C4-2B (cell line): ENCODE measurements around the gene JAZF1.

Experiments
- H3K27ac ChIP-seq: fragments of 450-650 bp; 2 replicates; pipeline ENCODE4 v1.5.1; 2017
- ZFX ChIP-seq: fragments of 450-650 bp; IDR thresholded peaks from 2 replicates; pipeline ENCODE4 v1.6.1; 2017
- TF ChIP-seq, protein P1 (sequence below): fragments of 450-650 bp; conservative IDR thresholded peaks from 2 replicates; pipeline ENCODE4 v1.5.1; 2017; ENCODE audit warnings: mild to moderate bottlenecking

JAZF1 gene

DNA sequence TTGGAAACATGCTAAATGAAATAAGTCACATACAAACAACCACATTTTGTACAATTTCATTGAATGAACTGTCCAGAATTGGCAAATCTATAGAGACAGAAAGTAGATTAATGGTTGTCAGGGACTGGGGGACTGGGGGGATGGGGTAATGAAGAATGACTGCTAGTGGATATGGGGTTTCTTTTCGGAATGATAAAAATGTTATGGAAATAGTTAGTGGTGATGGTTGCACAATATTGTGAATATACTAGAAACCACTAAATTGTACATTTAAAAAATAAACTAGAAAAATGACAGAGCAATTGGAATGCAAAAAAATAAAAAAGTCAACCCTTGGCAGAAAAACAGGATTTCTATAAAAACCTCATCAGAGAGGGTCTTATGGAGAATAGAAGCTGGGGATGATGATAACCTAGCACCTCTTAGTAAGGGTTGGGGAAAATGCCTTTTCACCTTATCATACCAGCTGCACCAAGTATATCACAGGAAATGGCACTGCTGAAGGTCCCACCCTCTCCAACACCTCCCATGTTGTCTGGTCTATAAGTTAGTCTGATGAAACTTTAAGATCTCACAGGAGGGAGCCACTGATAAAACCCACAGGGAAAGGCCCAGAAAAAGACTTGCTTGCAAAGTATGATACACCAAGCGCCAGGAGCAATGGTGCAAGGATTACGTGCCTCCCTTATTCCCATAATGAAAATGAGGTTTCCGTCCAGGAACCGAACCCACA is 23.1 kb upstream of the JAZF1 start:
- no peak overlapping the region for H3K27ac ChIP-seq
- TF ChIP-seq ZFX = no peak
- TF ChIP-seq, protein P1, sequence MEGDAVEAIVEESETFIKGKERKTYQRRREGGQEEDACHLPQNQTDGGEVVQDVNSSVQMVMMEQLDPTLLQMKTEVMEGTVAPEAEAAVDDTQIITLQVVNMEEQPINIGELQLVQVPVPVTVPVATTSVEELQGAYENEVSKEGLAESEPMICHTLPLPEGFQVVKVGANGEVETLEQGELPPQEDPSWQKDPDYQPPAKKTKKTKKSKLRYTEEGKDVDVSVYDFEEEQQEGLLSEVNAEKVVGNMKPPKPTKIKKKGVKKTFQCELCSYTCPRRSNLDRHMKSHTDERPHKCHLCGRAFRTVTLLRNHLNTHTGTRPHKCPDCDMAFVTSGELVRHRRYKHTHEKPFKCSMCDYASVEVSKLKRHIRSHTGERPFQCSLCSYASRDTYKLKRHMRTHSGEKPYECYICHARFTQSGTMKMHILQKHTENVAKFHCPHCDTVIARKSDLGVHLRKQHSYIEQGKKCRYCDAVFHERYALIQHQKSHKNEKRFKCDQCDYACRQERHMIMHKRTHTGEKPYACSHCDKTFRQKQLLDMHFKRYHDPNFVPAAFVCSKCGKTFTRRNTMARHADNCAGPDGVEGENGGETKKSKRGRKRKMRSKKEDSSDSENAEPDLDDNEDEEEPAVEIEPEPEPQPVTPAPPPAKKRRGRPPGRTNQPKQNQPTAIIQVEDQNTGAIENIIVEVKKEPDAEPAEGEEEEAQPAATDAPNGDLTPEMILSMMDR = no peak

DNA sequence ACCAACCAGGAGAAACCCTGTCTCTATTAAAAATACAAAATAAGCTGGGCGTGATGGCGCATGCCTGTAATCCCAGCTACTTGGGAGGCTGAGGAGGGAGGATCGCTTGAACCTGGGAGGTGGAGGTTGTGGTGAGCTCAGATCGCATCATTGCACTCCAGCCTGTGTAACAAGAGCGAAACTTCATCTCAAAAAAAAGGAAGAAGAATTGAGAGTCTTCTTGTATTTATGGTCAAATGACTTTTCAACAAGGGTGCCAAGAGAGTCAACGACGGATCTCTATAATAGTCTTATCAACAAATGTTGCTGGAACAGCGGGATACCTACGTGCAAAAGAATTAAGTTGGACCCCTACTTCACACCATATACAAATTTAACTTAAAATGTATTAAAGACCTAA is 21.6 kb upstream of the JAZF1 start:
- no peak overlapping the region for H3K27ac ChIP-seq
- no peak for TF ChIP-seq ZFX
- TF ChIP-seq, protein P1 = no peak

DNA sequence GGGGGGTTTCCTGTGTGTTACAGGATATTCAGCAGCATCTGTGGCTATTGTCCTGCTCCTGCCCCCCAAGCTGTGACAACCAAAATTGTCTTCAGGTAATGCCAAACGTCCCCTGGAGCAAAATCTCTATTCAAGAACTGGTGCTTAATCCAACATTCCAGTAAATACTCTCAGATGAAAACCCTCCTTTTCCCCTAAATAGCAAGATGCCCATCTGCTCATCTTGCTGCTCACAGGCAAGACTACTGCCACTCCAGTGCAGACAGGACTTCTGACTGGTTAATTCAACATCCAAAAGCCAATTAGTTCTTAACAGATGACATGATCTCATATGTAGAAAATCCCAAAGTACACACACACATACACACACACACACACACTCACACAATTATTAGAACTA is 20.5 kb upstream of the JAZF1 start:
- no peak for TF ChIP-seq ZFX
- TF ChIP-seq, protein P1 = no peak
- H3K27ac ChIP-seq = no peak overlapping the region

DNA sequence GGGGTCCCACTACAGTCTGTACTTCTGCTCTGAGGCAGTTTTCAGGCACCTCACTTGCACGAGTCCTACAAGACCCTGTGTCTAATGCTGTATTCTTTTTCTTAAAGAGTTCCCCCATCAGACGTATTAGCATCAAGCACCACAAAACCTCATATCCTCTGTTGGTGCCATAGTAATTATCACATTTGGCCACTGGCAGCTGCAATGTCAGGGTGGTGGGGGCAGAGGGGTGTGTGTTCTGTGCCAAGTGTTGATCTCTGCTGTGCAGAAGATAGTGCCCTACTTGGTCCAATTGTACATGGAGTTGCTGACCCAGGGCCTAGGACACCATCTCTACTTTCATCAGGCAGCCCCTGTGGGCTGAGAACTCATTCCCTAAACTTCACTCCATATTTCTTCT is 20.0 kb upstream of the JAZF1 start:
- TF ChIP-seq, protein P1 = no peak
- TF ChIP-seq ZFX = no peak
- no peak overlapping the region for H3K27ac ChIP-seq

DNA sequence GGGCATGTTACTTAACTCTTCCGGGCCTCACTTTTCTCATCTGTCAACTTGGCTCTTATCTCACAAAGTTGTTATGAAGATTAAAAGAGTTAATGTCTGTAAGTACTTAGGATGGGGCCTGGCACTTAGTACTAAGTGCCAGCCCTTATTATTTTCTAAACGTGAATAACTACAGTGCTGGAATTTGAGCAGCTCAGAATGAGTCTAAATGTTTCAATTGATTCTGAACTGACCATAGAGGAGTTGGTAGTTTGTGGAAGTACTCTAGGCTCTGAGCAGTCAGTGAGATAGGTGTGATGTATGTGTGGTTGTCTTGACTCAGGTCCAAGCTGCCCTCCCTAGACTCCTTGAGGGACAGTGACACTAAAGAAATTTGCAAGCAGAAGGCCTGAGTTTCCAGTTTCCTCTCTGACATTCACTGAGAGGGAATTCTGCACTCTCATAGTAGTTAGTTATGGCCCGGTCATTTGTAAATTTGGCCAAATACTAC is 18.5 kb upstream of the JAZF1 start:
- TF ChIP-seq, protein P1 = no peak
- no peak for TF ChIP-seq ZFX
- no peak overlapping the region for H3K27ac ChIP-seq

DNA sequence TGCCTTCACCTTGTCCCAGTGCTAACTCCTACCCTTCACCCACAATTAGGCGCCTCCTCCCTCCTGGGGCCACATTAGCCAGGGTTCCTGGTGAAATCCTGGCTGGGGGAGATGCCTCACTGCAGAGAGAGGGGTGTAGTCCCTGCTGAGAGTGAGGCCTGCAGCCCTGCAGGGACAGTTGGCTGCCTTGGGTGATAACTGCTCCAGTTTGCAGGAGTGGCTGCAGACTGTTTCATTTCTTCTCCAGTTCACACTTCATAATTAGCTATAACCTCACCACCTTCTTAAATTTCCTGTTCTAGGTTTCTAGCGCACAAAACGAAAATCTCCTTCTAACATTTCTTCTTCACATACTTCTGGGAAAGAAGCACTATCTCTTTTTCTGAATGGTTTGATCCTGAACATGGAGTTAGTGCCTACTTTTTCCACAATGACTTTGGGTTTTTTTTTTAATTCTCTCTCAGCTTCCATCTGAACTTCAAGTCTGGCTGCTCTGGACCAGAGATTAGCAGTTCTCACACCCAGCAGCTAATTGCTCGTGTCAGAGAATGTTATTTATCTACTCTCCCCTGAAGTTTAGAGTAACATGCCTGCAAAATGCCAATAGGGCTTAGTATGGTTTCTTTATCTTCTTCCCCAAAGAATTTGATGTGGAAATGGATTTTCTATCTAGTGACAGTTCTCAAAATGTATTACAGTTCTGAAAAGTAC is 15.5 kb upstream of the JAZF1 start:
- H3K27ac ChIP-seq = no peak overlapping the region
- no peak for TF ChIP-seq ZFX

DNA sequence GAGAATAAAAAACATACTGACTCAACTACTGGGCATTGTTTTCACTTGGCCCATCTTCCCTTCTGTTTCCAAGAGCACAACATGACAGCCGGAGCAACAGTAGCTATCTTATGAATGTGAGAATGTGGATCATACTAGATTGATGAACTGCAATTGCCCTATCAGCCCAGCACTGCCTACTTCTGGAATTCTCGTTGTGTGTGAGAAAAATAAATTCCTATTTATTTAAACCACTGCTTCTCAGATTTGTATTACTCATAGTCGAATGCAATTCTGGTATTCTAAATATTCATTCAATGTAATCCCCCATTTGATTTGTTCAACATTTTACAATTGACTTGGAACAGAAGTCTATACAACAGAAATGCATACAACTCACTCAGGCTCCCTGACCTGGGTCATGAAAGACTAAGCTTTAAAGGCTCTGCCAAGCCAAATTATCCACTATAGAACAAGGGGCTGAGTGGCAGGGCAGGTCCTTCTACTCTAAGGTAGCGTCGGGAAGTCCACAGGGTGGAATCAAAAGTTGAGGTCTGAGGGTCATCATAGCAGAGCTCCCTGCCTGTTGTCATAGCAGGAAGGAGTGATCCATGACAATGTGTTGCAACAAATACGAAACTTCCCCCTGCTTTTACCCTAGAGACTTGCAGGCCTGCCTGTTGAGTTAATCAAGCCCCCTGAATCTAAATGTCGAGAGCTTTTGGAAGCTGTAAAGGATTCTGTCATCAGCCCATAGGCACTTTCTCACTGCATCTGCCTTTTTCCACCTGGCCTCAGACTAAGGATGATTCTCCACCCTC is 12.4 kb upstream of the JAZF1 start:
- H3K27ac ChIP-seq = no peak overlapping the region

More for the DNA sequence above, 12.4 kb upstream of the JAZF1 start:
- TF ChIP-seq ZFX = no peak
- TF ChIP-seq, protein P1 = no peak
